HG02885 (cell line): ENCODE results near the gene KLHDC3.
"Not testable (repeated sequence)": the region's sequence is repeated elsewhere in the genome, so short reads cannot be mapped to it uniquely, and the experiment has no call there.

Source experiments
- ATAC-seq: cut with Tn5 transposase; IDR thresholded peaks from one replicate; pipeline ENCODE4 v1.9.1; 2021; ENCODE audit warnings: mild to moderate bottlenecking; ENCODE audit not compliant: unreplicated experiment, poor library complexity

The KLHDC3 gene

DNA sequence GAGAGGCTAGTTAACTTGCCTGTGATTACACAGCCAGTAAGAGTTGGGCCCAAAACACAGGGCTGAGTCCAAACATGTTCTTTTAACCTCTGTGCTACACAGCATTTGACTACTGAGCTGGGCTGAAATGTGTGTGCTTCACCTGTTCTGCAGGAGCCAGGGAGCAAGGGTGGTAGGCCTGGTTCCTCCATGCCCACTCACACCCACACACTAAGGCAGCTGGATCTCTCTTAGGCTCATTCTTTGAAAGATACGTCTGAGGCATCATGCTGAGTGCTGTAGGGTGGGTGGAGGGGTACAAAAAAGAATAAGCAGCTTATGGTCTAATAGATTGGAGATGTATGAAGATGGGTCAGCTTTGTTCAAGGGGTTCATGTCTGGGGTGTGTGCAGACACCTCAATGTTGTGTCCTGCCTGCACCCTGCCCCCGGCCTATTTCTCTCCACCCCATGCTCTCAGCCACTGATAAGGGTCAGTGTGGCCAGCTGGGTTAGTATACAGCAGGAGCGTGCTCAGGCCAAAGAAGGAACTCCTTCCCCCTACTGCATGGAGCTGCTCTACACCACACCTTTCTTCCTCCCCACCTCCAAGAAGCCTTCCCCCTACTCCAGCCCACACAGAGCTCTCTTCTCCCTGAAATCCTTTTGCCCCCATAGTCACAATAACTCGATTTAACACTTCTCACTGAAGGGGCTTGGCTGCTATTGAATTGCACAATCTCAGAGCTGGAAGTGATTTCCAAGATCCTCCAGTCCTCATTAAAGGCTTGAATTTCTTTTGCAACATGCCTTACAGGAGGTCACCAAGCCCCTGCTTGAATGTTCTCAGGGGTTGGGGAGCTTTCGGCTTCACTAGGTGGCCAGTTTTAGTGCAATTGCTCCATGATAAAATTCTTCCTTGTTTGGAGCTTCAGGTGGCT lies 26.3 kb upstream of the KLHDC3 start:
- no peak for ATAC-seq

DNA sequence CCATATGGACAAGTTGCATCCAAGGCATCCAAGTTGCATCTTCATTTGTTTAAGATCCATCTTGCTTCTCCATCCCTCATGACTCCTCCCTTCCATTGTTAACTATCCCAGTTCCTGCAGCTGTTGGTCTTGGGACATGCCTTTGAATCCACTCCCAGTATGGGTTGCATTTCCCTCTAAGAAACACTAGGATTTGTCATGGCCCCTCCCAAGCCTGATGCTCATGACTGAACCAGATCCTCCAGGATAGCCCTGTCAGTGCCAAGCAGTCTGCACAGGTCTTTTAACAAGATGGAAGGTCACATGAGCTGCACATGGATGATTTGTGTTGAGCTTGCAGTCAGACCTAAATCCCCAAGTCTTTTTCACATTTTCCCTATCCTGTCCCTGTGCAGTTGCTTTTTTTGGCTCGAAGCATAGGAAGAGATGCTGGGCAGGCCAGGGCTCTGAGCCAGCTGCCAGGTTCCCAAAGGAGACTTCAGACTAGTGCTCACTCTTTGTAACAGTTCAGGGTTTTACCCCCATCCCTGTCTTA lies 25.5 kb upstream of the KLHDC3 start:
- ATAC-seq, result no peak

- no peak for ATAC-seq
These were observed 24.1 kb upstream of the KLHDC3 start for GRCh38 chr6:42989923-42990322.

DNA sequence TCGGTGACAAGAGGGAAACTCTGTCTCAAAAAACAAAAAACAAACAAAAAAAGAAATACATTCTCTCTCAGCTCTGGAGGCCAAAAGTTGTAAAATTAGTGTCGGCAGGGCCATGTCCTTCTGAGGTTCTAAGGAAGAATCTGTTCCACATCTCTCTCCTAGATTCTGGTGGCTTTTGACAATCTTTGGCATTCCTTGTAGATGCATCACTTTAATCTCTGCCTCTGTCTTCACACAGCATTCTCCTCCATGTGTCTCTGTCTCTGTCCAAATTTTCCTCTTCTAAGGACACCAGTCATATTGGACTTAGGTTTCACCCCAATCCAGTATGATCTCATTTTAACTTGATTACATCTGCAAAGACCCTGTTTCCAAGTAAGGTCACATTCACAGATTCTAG lies 20.6 kb upstream of the KLHDC3 start:
- ATAC-seq, result no peak

DNA sequence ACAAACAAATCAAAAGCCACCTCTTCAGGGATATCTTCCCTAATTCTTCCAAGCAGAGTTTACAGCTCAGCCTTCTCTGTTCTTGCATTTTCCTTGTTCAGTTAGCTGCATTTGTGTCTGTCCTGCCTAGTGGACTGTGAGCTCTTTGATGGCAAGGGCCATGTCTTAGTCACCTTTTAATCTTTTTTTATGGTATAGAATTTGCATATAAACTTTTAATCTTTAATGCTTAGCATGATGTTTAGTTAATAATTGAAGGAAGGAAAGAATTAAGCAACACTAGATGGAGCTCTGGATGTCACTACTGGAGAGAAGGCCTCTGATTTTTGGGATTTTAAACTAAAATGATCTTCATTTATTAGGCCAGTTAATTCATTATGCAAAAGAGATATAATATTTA lies 17.5 kb upstream of the KLHDC3 start:
- ATAC-seq, result no peak

DNA sequence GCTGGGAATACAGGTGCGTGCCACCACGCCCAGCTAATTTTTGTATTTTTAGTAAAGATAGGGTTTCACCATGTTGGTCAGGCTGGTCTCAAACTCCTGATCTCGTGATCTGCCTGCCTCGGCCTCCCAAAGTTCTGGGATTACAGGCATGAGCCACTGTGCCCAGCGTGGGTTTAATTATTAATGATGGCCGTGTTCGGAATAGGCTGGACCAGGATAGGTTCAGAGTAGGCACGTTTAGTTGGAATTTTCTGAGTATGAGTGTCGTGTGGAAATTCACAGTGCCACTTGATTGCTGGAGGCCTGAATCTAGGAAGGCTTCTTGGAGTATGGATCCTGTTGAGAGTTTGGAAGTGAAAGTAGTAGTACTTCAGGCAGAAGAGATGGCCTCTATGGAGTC lies 15.8 kb upstream of the KLHDC3 start:
- not testable (repeated sequence) for ATAC-seq

DNA sequence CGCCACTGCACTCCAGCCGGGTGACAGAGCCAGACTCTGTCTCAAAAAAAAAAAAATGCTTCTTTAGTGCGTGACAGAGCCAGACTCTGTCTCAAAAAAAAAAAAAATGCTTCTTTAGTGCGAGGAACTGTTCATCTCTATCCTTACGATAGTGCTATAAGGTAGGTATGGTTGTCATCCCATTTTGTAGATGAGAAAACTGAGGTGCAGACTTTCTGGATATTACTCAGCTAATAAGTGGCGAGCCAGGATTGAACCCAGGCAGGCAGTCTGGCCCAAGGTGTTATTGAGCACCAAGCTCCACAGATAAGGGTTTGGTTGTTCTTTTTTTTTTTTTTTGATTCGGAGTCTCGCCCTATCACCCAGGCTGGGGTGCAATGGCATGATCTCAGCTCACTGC lies 12.2 kb upstream of the KLHDC3 start:
- no peak for ATAC-seq

GRCh38 chr6:43005844-43006243 lies 8.2 kb upstream of the KLHDC3 start:
- ATAC-seq, result no peak

- ATAC-seq, result no peak
These were observed 7.8 kb upstream of the KLHDC3 start for GRCh38 chr6:43006251-43006650.

- no peak for ATAC-seq
These were observed 6.9 kb upstream of the KLHDC3 start for GRCh38 chr6:43007126-43007525.

- ATAC-seq, result no peak
These were observed 4.9 kb upstream of the KLHDC3 start for GRCh38 chr6:43009124-43009523.

- ATAC-seq, result no peak
These were observed 2.8 kb upstream of the KLHDC3 start for GRCh38 chr6:43011207-43011606.

GRCh38 chr6:43012364-43012763 lies 1.7 kb upstream of the KLHDC3 start:
- no peak for ATAC-seq

DNA sequence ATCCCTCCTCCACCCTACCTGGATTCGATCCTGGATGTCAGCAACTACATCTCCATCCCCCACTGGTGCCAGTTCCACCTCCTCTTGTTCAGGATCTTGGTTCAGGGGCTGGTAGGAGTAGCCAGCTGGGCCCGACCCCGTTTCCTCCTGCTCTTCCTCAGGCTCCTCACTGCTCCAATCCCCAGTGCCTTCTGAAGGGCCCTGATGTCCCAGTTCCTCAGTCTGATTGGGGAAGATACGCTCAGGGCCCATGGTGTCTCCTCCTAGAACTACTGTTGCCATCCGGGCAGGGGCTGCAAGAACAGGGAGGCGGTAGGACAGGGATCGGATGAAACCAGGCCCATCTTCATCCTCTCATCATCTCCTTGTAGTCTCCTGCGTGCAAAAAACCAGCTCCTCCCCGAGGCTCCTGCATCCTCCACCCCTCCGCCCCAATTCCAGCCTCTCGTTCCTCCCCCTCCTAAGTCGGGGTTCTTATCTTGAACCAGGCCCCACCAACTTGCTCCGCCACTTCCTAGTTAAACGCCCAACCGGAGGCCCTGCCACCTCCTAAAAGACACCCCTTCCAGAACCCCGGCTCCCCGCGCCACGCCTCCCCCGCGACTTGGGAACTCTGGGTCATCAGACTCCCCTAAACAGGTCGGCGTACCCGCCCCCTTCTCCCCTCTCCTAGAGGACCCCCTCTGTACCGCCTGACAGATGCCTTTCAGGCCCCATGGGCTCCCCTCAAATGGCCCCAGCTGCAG lies 779 bp upstream of the KLHDC3 start:
- ATAC-seq, result no peak

- no peak for ATAC-seq
These were observed 423 bp downstream of the KLHDC3 start for GRCh38 chr6:43014434-43014909.

DNA sequence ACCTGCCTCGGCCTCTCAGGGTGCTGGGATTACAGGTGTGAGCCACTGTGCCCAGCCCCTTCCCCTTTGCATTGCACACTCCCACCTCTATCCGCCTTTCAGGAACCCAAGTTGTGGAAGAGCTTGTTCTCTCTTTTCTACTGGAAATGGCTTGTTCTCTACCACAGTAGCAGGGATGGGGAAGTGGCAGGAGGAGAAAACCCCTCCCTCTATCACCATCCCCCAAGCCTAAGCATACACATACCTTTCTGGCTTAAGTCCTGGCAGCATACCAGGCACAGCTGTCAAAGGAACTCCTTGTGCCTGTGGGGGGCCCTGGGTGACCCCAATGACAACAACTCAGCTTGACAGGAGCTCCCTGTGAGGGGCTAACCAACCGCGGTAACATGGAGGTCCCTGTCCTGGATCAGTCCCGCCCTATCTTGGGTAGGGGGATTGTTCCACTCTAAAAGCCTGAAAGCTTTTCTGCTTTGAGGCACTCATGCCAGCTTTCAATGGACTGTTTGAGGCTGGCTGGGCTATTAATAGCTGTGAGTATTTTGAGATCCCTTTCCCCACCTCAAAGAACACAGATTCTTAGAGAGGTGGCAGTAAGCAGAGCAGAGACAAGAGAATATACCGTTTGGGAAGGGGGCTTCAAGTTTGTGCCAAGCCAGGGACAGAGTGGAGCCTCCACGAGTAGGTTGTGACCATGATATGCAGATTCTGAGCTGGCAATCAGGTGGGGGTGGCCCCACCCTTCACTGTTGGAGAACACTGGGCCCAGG lies 2.3 kb downstream of the KLHDC3 start:
- ATAC-seq, result no peak

- no peak for ATAC-seq
These were observed 2.9 kb downstream of the KLHDC3 start for GRCh38 chr6:43016943-43017334.

- no peak for ATAC-seq
These were observed 5.1 kb downstream of the KLHDC3 start for GRCh38 chr6:43019152-43019551.

- ATAC-seq, result no peak
These were observed 6.1 kb downstream of the KLHDC3 start for GRCh38 chr6:43020052-43020705.

GRCh38 chr6:43020847-43021246 lies 6.8 kb downstream of the KLHDC3 start:
- no peak for ATAC-seq
